GM18868 (cell line): ENCODE results near the gene CYCS.
"Not testable (repeated sequence)": the region's sequence is repeated elsewhere in the genome, so short reads cannot be mapped to it uniquely, and the experiment has no call there.

ENCODE experiments used
- ATAC-seq: cut with Tn5 transposase; IDR thresholded peaks from one replicate; pipeline ENCODE4 v1.9.1; 2021; ENCODE audit warnings: mild to moderate bottlenecking, moderate library complexity; ENCODE audit not compliant: unreplicated experiment

Gene CYCS

DNA sequence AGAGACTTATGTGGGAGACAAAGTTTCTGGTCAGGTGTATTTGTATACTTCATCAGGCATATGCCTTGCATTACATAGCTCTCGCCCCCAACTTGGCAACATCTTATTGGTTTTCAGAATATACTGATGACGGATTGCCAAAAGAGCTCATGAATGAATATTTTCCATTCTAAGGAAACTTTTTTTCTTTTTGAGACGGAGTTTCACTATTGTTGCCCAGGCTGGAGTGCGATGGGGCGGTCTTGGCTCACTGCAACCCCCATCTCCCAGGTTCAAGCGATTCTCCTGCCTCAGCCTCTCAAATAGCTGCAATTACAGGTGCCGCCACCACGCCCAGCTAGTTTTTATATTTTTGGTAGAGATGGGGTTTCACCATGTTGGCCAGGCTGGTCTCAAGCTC lies 6.0 kb downstream of the CYCS start:
- ATAC-seq, result no peak

GRCh38 chr7:25118048-25118753 lies 6.9 kb downstream of the CYCS start:
- peak; percentile 43 for ATAC-seq

DNA sequence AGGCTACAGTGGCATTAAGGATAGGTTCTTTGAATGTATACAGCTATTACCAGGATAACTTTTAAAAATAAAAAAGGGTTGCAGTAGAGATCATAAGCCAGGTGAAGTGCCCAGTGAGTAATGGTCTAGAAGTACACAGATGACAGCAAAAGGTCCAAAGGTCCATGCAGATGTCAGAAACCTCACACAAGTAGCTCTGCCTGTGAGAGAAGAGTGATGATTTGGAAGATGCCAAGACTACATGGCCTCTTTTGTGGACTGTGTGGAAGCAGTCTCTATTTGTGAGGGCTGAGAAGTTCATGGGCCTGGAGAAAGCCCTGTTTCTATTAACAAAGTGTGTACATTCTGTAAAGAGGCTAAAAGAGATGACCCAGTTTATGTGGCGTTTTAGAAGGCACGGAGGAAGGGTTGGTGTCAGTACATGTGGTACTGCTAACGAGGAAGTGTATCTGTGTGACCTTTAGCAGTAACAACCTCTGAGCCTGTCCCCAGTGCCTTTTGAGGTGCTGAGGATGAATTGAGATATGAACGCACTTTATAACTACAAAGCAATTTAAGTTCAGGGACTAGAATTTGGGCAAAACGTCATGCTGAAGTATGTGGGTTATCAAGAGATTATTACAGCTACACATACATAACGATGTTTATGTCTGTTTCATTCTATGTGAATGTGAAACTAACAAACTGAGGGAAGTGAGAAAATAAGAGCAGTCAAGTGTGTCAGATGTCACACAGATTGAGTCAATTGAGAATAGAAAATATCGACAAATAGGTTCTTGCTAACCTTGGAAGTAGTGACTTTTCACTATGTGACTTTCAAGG lies 7.6 kb downstream of the CYCS start:
- ATAC-seq, result peak; percentile 91

GRCh38 chr7:25116621-25117020 lies 8.4 kb downstream of the CYCS start:
- no peak for ATAC-seq

DNA sequence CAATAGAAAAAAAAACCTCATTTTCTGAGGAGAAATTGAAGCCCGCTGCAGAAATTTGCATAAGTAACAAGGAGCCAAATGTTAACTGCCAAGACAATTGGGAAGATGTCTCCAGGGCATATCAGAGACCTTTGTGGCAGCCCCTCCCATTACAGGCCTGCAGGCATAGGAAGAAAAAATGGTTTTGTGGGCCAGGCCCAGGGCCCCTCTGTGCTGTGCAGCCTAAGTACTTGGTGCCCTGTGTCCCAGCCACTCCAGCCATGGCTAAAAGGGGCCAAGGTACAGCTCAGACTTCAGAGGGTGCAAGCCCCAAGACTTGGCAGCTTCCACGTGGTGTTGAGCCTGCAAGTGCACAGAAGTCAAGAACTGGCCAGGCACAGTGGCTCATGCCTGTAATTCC lies 14.5 kb downstream of the CYCS start:
- not testable (repeated sequence) for ATAC-seq

DNA sequence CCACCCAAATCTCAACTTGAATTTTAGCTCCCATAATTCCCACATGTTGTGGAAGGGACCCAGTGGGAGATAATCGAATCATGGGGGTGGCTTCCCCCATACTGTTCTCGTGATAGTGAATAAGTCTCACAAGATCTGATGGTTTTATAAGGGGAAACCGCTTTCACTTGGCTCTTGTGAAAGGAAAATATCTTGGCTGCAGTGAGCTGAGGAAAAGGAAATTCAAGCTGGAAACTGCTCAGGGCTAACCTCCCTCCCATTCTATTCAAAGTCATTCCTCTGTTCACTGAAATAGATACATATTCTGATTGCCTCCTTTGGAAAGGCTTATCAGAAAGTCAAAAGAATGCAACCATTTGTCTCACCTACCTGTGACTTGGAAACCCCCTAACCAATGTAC lies 15.8 kb downstream of the CYCS start:
- ATAC-seq, result no peak

- no peak for ATAC-seq
Observed at GRCh38 chr7:25105911-25106310, 19.1 kb downstream of the CYCS start.

- ATAC-seq, result no peak
Observed at GRCh38 chr7:25103773-25104172, 21.3 kb downstream of the CYCS start.

GRCh38 chr7:25101817-25102216 lies 23.2 kb downstream of the CYCS start:
- ATAC-seq, result no peak

- peak; percentile 68 for ATAC-seq
Observed at GRCh38 chr7:25098096-25099046, 26.7 kb downstream of the CYCS start.

DNA sequence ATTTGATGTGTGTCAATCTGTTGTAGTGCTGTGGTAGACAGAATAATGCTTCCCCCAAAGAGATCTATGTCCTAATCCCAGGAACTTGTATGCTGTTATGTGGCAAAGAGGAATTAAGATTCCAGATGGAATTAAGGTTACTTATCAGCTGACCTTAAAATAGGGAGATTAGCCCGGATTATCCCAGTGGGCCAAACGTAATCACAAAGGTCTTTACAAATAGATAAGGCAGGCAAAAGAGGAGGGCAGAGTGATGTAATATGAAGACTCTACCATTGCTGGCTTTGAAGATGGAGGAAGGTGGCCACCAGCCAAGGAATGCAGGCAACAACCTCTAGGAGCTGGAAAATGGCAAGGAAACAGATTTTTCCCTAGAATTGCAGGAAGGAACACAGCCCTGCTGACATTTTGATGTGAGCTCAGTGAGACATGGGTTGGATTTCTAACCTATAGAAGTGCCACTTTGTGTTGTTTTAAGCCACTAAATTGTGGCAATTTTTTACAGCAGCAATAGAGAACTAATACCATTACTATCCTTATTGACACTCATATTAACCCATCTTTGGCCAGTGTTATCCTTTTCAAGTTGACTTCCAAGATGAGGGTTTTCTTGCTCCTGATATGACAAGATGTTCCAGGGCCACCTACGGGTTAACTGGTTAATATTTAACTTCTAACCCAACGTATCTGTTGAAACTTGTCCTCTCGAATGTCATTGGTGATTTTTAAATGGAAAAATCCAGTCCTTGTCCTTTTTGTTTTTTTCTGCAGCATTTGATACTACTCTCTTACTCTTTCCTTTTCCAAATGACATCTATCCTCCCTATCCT lies 29.3 kb downstream of the CYCS start:
- no peak for ATAC-seq

GRCh38 chr7:25093268-25093826 lies 31.7 kb downstream of the CYCS start:
- ATAC-seq, result peak; percentile 83

DNA sequence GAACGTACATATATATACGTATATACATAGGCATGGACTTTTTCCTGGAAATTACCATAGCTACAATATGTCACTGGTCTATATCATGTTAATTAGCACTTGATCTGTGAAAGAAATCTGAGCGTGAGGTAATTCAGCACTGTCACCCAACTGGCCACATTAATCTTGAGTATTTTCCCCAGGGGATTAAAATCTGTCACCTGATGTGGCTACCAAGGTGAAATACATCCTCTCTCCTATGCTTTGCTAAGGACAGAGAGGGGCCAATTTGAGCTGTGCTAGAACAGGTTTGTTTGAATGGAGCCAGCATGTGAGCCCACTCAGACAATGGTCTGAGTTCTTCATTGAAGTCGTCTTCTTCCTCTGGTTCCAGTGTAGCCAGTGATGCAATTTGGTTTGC lies 33.3 kb downstream of the CYCS start:
- ATAC-seq, result no peak

DNA sequence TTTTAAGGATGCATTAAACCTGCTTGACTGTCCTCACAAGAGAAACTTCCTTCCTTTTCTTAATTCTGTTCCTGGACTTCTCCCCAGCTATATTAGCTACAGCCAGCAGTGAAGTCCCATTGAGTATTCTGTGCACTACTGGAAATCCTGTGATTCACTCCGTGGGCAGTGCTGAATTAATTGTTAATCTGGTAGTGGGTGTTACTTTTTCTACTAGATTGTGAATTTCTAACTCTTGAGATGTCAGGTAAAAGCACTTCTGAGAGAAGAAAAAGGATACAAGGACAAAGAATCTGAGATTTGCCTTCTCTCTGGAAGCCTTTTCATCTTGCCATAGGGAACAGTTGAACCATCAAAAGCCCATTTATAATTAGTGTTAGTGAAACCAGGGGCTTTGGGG lies 33.9 kb downstream of the CYCS start:
- ATAC-seq, result no peak

DNA sequence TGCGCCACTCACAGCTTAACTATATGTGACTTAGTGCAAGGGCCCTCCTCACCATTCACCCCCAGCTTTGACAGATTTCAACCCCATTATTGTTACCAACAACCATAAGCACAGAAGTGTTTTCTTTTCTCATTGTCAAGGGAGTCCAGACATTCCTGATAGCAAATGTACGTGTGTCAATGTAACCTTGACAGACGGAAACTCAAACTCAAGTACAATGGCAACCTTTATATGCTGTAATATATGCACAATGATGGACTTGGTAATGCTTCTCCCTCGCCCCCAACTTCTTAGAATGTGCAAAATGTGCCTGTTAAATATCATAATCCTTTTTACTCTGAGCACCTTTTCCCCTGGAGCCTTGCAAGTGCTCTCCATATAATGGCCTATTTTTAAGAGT lies 34.7 kb downstream of the CYCS start:
- no peak for ATAC-seq

DNA sequence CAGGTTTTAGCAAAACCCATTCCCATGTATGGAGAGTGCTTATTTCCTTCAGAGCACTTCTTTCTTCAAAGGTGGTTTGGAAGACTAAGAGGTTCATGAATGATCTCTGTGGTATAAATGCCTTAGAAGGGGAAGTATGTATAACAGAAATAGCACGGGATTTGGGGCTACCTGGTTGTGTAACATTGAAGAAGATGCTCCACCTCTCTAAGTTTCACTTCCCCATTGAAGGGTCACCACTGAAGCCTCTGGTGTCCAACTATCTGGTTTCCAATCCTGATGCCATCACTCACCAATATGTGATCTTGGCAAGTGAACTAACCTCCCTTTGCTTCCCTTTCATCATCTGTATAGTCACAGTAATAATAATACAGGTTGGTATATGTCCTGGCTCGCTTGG lies 37.2 kb downstream of the CYCS start:
- ATAC-seq, result peak; percentile 96

DNA sequence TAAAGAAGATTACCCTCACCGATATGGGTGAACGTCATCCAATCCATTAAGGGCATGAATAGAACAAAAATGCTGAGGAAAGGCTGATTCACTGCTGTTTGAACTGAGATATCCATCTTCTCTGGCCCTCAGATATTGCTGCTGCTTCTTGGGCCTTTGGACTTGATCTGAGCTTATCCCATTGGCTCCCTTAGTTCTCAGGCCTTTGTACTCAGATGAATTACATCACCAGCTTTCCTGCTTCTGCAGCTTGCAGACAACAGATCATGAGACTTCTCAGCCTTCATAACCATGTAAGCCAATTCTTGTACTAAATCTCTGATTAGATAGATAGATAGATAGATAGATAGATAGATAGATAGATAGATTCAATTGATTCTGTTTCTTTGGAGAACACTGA lies 40.2 kb downstream of the CYCS start:
- no peak for ATAC-seq

- no peak for ATAC-seq
Observed at GRCh38 chr7:25083201-25083600, 41.9 kb downstream of the CYCS start.

DNA sequence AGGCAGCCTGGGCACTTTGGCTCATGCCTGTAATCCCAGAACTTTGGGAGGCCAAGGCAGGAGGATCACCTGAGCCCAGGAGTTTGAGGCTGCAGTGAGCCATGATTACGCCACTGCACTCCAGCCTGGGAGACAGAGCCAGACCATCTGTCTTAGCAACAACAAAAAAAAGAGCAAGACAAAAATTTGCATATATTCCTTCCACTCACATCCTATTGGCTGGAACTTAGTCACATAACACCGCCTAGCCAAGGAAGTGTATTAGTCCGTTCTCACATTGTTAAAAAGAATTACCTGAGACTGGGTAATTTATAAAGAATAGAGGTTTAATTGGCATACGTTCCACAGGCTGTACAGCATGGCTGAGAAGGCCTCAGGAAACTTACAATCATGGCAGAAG lies 43.0 kb downstream of the CYCS start:
- not testable (repeated sequence) for ATAC-seq

- no peak for ATAC-seq
Observed at GRCh38 chr7:25077096-25077495, 48.0 kb downstream of the CYCS start.
